HEK293T (cell line): ENCODE data around the gene HLA-DRB5.
A peak's percentile ranks its signal among the peaks of the same experiment; 100 is the strongest.
"Not testable (repeated sequence)": the region's sequence is repeated elsewhere in the genome, so short reads cannot be mapped to it uniquely, and the experiment has no call there.

ENCODE experiments used
- CTCF ChIA-PET: fragments of 350-600 bp; formaldehyde crosslinking; extraction: SDS; loops from one replicate; lab custom pipeline; 2021; ENCODE audit warnings: antibody characterized with exemption, inconsistent platforms; lab: Yijun Ruan, JAX
- POLR2A ChIA-PET: fragments of 350-600 bp; formaldehyde crosslinking; extraction: SDS; loops from one replicate; lab custom pipeline; 2020; ENCODE audit warnings: antibody characterized with exemption, inconsistent platforms; lab: Yijun Ruan, JAX
- DNase-seq: peaks from one replicate; pipeline ENCODE4 v3.0.0; 2012; ENCODE audit warnings: mixed read lengths; ENCODE audit errors: extremely low spot score
- ARNT ChIP-seq: fragments of 450-650 bp; IDR thresholded peaks from 2 replicates; pipeline ENCODE4 v1.6.1; 2017; ENCODE audit warnings: mild to moderate bottlenecking
- BHLHE40 ChIP-seq: fragments of 450-650 bp; IDR thresholded peaks from 2 replicates; pipeline ENCODE4 v1.6.1; 2016; ENCODE audit warnings: mild to moderate bottlenecking, moderate library complexity, borderline replicate concordance
- CTBP1 ChIP-seq: fragments of 450-650 bp; IDR thresholded peaks from 2 replicates; pipeline ENCODE4 v1.6.1; 2016; ENCODE audit warnings: borderline replicate concordance
- ELF4 ChIP-seq: fragments of 450-650 bp; IDR thresholded peaks from 2 replicates; pipeline ENCODE4 v1.6.1; 2017; ENCODE audit warnings: antibody characterized with exemption
- FOXA1 ChIP-seq: fragments of 450-650 bp; IDR thresholded peaks from 2 replicates; pipeline ENCODE4 v1.6.1; 2016; ENCODE audit warnings: mild to moderate bottlenecking
- FOXK2 ChIP-seq: fragments of 450-650 bp; IDR thresholded peaks from 2 replicates; pipeline ENCODE4 v1.6.1; 2016; ENCODE audit warnings: mild to moderate bottlenecking
- FOXM1 ChIP-seq: fragments of 450-650 bp; IDR thresholded peaks from 2 replicates; pipeline ENCODE4 v1.6.1; 2017; ENCODE audit warnings: mild to moderate bottlenecking, borderline replicate concordance
- HDGF ChIP-seq: fragments of 450-650 bp; IDR thresholded peaks from 2 replicates; pipeline ENCODE4 v1.6.1; 2017; ENCODE audit warnings: antibody characterized with exemption, borderline replicate concordance
- L3MBTL2 ChIP-seq: fragments of 450-650 bp; conservative IDR thresholded peaks from 2 replicates; pipeline ENCODE4 v1.6.1; 2016; ENCODE audit warnings: mild to moderate bottlenecking
- LEF1 ChIP-seq: fragments of 450-650 bp; IDR thresholded peaks from 2 replicates; pipeline ENCODE4 v1.6.1; 2017; ENCODE audit warnings: mild to moderate bottlenecking, borderline replicate concordance
- NFRKB ChIP-seq: fragments of 450-650 bp; IDR thresholded peaks from 2 replicates; pipeline ENCODE4 v1.6.1; 2016; ENCODE audit warnings: mild to moderate bottlenecking, moderate library complexity
- SP1 ChIP-seq: fragments of 450-650 bp; IDR thresholded peaks from 2 replicates; pipeline ENCODE4 v1.6.1; 2017
- SUZ12 ChIP-seq: fragments of 450-650 bp; IDR thresholded peaks from 2 replicates; pipeline ENCODE4 v1.6.1; 2016; ENCODE audit warnings: mild to moderate bottlenecking
- TARDBP ChIP-seq: fragments of 450-650 bp; IDR thresholded peaks from 2 replicates; pipeline ENCODE4 v1.6.1; 2016
- ZNF384 ChIP-seq: fragments of 450-650 bp; IDR thresholded peaks from 2 replicates; pipeline ENCODE4 v1.6.1; 2016
- TF ChIP-seq, protein P1 (sequence below): fragments of 450-650 bp; IDR thresholded peaks from 2 replicates; pipeline ENCODE4 v1.6.1; 2016

HLA-DRB5 gene

DNA sequence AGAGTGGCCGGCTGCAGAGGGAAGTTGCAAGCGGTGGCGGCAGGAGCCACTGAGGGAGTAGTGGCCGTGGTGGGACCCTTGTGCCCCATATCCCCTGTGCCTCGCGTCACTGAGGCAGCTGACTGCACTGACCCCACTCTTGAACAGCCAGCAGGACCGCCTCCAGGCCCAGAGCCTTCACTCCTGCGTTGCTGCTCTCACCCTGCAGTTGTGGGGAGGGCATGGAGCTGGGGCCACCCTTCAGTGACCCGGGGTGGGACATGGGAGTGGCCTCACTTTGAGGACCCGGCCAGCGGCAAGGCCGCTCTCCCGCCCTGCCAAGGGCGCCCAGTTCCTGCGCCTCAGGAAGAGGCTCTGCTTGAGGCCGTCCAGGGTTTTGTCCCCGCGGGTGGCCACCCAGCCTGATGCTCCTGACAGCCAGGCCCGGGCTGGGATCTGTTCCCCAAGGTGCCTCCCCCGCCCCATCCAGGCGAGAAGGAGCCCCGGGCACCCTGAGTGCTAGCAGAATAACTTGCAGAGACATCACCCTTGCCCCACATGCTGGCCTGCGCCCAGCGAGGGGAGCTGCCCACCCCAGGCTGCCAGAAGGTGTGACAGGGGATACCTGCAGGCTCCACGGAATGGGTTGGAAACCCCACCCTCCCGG lies 46.0 kb downstream of the HLA-DRB5 start:
- DNase-seq, result no peak
- TF ChIP-seq NFRKB (no peak), CTBP1 (no peak), BHLHE40 (no peak), LEF1 (no peak), L3MBTL2 (no peak), ELF4 (no peak), TARDBP (no peak), FOXM1 (no peak), SUZ12 (no peak), FOXA1 (no peak), ARNT (no peak), ZNF384 (no peak), FOXK2 (no peak), HDGF (no peak), SP1 (no peak)
- TF ChIP-seq, protein P1, sequence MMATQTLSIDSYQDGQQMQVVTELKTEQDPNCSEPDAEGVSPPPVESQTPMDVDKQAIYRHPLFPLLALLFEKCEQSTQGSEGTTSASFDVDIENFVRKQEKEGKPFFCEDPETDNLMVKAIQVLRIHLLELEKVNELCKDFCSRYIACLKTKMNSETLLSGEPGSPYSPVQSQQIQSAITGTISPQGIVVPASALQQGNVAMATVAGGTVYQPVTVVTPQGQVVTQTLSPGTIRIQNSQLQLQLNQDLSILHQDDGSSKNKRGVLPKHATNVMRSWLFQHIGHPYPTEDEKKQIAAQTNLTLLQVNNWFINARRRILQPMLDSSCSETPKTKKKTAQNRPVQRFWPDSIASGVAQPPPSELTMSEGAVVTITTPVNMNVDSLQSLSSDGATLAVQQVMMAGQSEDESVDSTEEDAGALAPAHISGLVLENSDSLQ, result no peak
- POLR2A ChIA-PET, result no interaction called here
- CTCF ChIA-PET, result no interaction called here

DNA sequence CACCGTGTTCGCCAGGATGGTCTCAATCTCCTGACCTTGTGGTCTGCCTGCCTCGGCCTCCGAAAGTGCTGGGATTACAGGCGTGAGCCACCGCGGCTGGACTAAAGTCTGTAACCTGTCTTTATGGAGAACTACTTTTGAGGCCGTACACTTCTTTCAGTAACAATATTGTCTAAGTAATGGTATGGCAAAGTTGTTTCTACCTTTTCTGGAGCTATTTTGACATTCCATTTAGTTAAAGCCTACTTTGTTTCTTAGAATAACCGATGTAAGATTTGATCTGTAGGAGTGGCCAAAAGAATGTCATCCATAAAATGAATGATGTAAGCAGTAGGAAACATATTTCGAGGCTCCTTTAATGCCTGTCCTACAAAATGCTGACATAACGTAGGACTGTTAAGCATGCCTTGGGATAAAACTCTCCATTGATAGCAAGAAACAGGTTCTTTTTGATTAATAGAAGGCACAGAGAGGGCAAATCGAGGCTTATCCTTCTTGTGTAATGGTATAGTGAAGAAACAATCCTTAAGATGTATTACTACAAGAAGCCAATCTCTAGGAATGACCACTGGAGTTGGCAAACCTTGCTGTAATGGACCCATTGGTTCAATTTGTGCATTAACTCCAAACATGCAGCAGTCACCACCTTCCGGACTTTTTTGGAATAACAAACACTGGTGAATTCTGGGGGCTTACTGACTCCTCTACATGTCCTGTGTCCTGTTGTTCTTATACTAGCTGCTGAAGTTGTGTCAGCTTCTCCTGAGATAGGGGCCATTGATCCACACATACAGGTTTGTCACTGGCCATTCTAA lies 54.5 kb downstream of the HLA-DRB5 start:
- TF ChIP-seq CTBP1 (no peak), FOXM1 (no peak), ELF4 (no peak), TARDBP (no peak), L3MBTL2 (no peak), HDGF (no peak), LEF1 (no peak), NFRKB (no peak), FOXK2 (no peak), ZNF384 (no peak)
- TF ChIP-seq, protein P1, result no peak
- ChIA-PET POLR2A (no interaction called here), CTCF (no interaction called here)
- DNase-seq, result no peak

DNA sequence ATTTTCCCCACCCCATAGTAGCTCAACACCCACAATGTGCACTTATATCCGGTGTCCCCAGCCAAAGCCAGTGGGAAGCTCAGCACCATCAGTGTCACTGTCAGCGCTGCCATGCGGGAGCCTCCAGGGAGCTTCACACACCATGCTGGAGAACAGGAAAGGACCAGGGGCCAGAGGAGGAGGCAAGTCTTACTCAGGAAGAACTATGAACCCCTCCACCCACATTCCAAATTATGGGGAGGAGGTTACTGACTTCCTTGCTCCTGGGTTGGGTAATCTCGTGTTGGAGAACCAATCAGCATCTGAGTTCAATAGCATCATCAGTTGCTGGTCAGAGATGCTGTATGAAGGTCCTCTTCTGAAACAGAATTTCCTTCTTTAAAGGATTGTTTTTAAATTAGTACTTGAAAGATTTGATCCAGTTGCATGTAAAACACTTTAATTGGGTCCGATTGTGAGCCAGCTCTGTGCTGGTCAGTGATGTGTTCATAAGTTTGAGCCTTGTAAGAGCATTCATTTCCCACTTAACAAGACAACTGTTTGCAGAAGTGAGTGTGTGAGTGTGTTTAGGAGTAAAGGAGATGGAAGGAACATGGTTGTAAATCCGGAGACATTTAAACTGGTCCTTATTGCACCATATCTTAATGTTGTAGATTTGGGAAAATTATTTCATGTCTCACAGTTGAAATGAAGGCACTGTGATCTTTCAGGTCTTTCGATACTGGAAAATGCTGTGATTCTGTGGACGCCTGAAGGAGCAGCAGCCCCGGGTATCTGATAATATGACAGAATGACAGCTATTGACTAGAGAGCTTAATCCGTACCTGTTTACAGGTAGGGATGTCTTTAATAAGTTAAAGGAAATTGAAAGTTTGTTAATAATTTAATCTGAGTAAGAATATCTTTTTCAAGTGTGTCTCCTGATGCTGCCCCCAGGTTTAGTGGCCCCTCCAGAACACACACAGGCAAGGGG lies 56.4 kb downstream of the HLA-DRB5 start:
- POLR2A ChIA-PET, result not testable (repeated sequence)
- peak; percentile 60 for DNase-seq
- CTCF ChIA-PET, result interaction anchor here (1.1 kb wide), 1 partner anchor 226 kb away, joined by 3 read pairs; no protein-coding TSS in a partner anchor

GRCh38 chr6:32472781-32473375 lies 57.2 kb downstream of the HLA-DRB5 start:
- no peak for DNase-seq
- POLR2A ChIA-PET, result interaction anchor here (1.1 kb wide), 1 partner anchor 499 kb away, joined by 3 read pairs; no protein-coding TSS in a partner anchor
- TF ChIP-seq SUZ12 (no peak), FOXK2 (no peak), SP1 (no peak), FOXA1 (no peak), ELF4 (no peak), TARDBP (no peak), NFRKB (no peak), LEF1 (no peak), CTBP1 (no peak), L3MBTL2 (no peak), HDGF (no peak), ZNF384 (no peak), FOXM1 (no peak), ARNT (no peak)
- TF ChIP-seq, protein P1, result no peak
- CTCF ChIA-PET, result interaction anchor here (1.1 kb wide), 1 partner anchor 227 kb away, joined by 3 read pairs; no protein-coding TSS in a partner anchor

DNA sequence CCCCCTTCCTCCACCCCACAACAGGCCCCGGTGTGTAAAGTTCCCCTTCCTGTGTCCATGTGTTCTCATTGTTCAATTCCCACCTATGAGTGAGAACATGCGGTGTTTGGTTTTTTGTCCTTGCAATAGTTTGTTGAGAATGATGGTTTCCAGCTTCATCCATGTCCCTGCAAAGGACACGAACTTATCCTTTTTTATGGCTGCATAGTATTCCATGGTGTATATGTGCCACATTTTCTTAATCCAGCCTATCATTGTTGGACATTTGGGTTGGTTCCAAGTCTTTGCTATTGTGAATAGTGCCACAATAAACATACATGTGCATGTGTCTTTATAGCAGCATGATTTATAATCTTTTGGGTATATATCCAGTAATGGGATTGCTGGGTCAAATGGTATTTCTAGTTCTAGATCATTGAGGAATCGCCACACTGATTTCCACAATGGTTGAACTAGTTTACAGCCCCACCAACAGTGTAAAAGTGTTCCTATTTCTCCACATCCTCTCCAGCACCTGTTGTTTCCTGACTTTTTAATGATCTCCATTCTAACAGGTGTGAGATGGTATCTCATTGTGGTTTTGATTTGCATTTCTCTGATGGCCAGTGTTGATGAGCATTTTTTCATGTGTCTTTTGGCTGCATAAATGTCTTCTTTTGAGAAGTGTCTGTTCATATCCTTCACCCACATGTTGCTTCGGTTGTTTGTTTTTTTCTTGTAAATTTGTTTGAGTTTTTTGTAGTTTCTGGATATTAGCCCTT lies 62.2 kb downstream of the HLA-DRB5 start:
- CTCF ChIA-PET, POLR2A ChIA-PET, DNase-seq: not testable (repeated sequence)
